AG10803 (cell line): ENCODE results near the gene DNAJC6.
A peak's percentile ranks its signal among the peaks of the same experiment; 100 is the strongest.

ENCODE experiments used
- DNase-seq: peaks from one replicate; pipeline ENCODE4 v3.0.0; 2010; ENCODE audit warnings: low read depth
- H3K4me3 ChIP-seq: 2 replicates; pipeline ENCODE4 v1.5.1; 2011; ENCODE audit warnings: mild to moderate bottlenecking, low read length, control low read depth
- CTCF ChIP-seq: conservative IDR thresholded peaks from 2 replicates; pipeline ENCODE4 v1.5.1; 2011; ENCODE audit warnings: mild to moderate bottlenecking, low read length, control low read depth, inconsistent platforms

DNAJC6 gene

GRCh38 chr1:65435987-65436386 lies 126.6 kb downstream of the DNAJC6 start:
- peak; percentile 14 for TF ChIP-seq CTCF
- peak; percentile 89 for DNase-seq

GRCh38 chr1:65437616-65438015 lies 128.3 kb downstream of the DNAJC6 start:
- TF ChIP-seq CTCF, result no peak
- H3K4me3 ChIP-seq, result no peak overlapping the region
- no peak for DNase-seq

More at GRCh38 chr1:65435987-65436386, 126.6 kb downstream of the DNAJC6 start:
- no peak overlapping the region for H3K4me3 ChIP-seq

- no peak overlapping the region for H3K4me3 ChIP-seq
- no peak for DNase-seq
- TF ChIP-seq CTCF, result no peak
These were observed 131.1 kb downstream of the DNAJC6 start for GRCh38 chr1:65440322-65440900.

- H3K4me3 ChIP-seq, result no peak overlapping the region
- TF ChIP-seq CTCF, result no peak
- peak; percentile 96 for DNase-seq
These were observed 131.6 kb downstream of the DNAJC6 start for GRCh38 chr1:65440915-65441314.

GRCh38 chr1:65441464-65441863 lies 132.1 kb downstream of the DNAJC6 start:
- TF ChIP-seq CTCF, result no peak
- DNase-seq, result no peak

GRCh38 chr1:65442442-65442841 lies 133.1 kb downstream of the DNAJC6 start:
- DNase-seq, result no peak
- H3K4me3 ChIP-seq, result no peak overlapping the region
- no peak for TF ChIP-seq CTCF

More at GRCh38 chr1:65441464-65441863, 132.1 kb downstream of the DNAJC6 start:
- no peak overlapping the region for H3K4me3 ChIP-seq

- TF ChIP-seq CTCF, result no peak
- DNase-seq, result no peak
- no peak overlapping the region for H3K4me3 ChIP-seq
These were observed 134.3 kb downstream of the DNAJC6 start for GRCh38 chr1:65443647-65444046.
